Psoas muscle (tissue), 8 donors: ENCODE results near the gene ARHGAP35. TPM values are rescaled to one million over a fixed set of nuclear protein-coding genes. Genes with fewer than 3 reads are reported as not detected.

ENCODE experiments used
- ATAC-seq, 4 donors: fragments of 200-7000 bp; cut with Tn5 transposase; one replicate each; pipeline ENCODE4 v1.9.1; 2020; ENCODE audit warnings: moderate library complexity in 3 of 4, mild to moderate bottlenecking in 2 of 4
- DNase-seq, 2 donors: peaks; one replicate each; pipeline ENCODE4 v3.0.0-alpha.2; 2020
- H3K27ac ChIP-seq: fragments of 200-600 bp; one replicate; pipeline ENCODE4 v1.8.0; 2022
- H3K27me3 ChIP-seq, 3 donors: fragments of 200-600 bp in 1 of 3; one replicate each; pipeline versions ENCODE4 v1.6.1 to v1.8.0; 2013 to 2022; ENCODE audit warnings: low read length in 2 of 3, mild to moderate bottlenecking in 2 of 3, moderate library complexity in 1 of 3; ENCODE audit not compliant: insufficient read depth in 3 of 3
- H3K36me3 ChIP-seq, 2 donors: fragments of 200-600 bp in 1 of 2; one replicate each; pipeline versions ENCODE4 v1.6.1 to v1.8.0; 2013 to 2022; ENCODE audit warnings: low read depth in 1 of 2, mild to moderate bottlenecking in 1 of 2, moderate library complexity in 1 of 2; ENCODE audit not compliant: insufficient read depth in 1 of 2
- H3K4me1 ChIP-seq: fragments of 200-600 bp; one replicate; pipeline ENCODE4 v1.8.0; 2022
- H3K4me3 ChIP-seq: fragments of 200-600 bp; one replicate; pipeline ENCODE4 v1.8.0; 2022; ENCODE audit warnings: mild to moderate bottlenecking
- H3K9me3 ChIP-seq: fragments of 200-600 bp; one replicate; pipeline ENCODE4 v1.8.0; 2022
- WGBS, 3 donors: extraction: QIAGEN DNeasy Blood & Tissue Kit; methylation state at CpG; one replicate each; pipeline versions ENCODE4 v1.1.6 to v1.1.7; 2013; 5-methylcytosine and 5-hydroxymethylcytosine counted together
- intact Hi-C, 2 donors: fragments of 100-400 bp; cut with DNase I; formaldehyde crosslinking; loops; one replicate each; pipeline versions ENCODE4 v1.11.0 to v1.14.2; 2022
- polyA plus RNA-seq, 3 donors: library from polyadenylated mRNA; stranded (reverse); fragments of 200-250 nt; gene quantifications; one replicate each; pipeline ENCODE4 v1.2.3, GENCODE V29; 2013
- total RNA-seq, 4 donors: library from RNA; stranded (reverse); fragmentation: NEBNext Ultra II Directional in 2 of 4; extraction: Animal tissue kit (Norgen Biotek cat#: 25700) in 2 of 4; gene quantifications; one replicate each; pipeline versions ENCODE4 v1.2.1 to v1.2.4, GENCODE V29; 2021 to 2023
- TF ChIP-seq, protein P1 (sequence below): fragments of 200-600 bp; IDR thresholded peaks from one replicate; pipeline ENCODE4 v1.8.0; 2022; ENCODE audit warnings: antibody characterized with exemption
- donor health status: healthy with polysubstance abuse.
- donor health status: DM: no; HTN: no; CAD: no; lungs with moderate emphysema.
- donor health status: Bipolar disorder and iron deficiency.
- donor health status: healthy.
- donor health status: DM: yes; HTN: yes; CAD: no.
- donor health status: DM: no; HTN: no; CAD: no.
- donor health status: DM: no; HTN: no; CAD: no.
- donor health status: DM: yes; HTN: yes; CAD: no.

Gene ARHGAP35
- total and polyA plus RNA-seq, 7 donors = 10.0 to 50.6 (median 31.1) TPM

DNA sequence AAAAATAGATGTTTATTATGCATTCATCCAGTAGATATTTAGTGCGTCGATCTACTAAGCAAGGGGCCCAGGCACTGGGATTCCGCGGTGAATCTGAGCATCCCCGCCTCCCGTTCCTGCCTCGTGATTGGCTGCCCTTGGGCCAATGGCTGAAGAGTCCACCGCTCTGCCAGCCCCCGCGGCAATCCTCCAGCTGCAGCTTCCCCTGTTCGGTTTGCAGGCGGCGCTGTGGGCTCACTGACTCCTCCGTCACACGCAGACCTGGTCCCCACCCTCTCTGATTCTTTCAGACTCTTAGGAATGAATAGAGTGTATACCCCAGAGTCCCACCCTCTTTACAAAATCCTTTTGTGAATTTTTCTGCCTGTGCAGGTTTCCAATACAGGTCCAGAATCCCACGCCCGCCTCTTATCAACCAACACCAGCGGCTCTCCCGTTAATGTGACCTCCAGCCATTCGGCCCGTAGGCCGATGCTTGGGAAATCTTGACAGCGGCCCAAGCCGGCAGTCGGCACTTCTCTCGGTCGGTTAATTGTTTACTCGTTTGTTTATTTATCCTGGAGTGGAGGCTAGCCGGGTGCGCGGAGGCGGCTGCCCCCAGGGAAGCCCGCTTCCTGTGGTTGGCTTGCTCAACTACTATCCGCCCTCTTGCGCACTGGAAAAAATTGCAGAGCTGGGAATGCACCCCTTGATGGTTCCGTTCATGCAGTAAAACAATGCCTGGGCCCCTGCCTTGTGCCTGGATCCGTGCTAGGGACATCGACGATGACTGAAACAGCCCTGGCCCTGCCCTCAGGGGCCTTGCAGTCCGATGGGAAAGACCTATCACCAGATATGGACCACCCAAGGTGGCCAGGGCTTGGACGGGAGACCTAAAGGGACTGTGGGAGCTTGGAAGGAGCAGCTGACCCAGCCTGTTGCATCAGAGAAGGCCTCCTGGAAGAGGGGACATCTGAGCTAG is 4.5 kb upstream of the ARHGAP35 start:
- intact Hi-C loops = loop anchor here (2.0 kb wide), 1 partner anchor 134 kb away; no protein-coding TSS in a partner anchor
- Histone ChIP-seq H3K27me3 (no peaks in the 10 kb centered on the region), H3K4me3 (peak overlapping the region; percentile 59), H3K4me1 (peaks cover 16% of the 10 kb centered on the region), H3K36me3 (no peaks in the 10 kb centered on the region), H3K27ac (peak overlapping the region; percentile 69), H3K9me3 (no peaks in the 10 kb centered on the region)
- TF ChIP-seq, protein P1, sequence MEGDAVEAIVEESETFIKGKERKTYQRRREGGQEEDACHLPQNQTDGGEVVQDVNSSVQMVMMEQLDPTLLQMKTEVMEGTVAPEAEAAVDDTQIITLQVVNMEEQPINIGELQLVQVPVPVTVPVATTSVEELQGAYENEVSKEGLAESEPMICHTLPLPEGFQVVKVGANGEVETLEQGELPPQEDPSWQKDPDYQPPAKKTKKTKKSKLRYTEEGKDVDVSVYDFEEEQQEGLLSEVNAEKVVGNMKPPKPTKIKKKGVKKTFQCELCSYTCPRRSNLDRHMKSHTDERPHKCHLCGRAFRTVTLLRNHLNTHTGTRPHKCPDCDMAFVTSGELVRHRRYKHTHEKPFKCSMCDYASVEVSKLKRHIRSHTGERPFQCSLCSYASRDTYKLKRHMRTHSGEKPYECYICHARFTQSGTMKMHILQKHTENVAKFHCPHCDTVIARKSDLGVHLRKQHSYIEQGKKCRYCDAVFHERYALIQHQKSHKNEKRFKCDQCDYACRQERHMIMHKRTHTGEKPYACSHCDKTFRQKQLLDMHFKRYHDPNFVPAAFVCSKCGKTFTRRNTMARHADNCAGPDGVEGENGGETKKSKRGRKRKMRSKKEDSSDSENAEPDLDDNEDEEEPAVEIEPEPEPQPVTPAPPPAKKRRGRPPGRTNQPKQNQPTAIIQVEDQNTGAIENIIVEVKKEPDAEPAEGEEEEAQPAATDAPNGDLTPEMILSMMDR = peak; percentile 73
- DNase-seq = peak; percentile 98 to 99
- peak; percentile 72 to 77 (median 72) for ATAC-seq
- WGBS, 3 donors = 11 to 12% (median 11%) methylated on average over 41 of the region's 41 CpGs

DNA sequence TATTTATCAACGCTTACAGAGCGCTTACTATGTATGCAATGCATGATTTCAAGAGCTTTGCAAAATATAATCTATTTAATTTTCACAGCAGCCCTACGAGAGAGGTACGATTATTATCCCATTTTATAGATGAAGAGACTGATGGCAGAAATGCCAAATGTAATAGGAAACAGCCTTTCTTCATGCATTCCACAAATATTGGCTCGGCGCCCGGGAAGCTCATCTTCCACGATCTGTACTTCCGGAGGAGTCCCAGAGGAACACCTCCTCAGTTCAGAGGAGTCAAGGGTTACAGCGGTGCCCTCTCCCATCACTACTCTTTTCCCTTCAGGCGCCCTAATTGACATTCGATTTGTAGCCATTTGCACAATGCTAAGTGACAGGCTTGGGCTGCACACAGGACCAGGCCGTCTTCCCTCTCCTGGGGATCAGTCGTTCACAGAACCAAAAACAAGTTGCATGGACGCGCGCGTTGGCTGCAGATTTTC is 1.1 kb upstream of the ARHGAP35 start:
- no peaks in the 10 kb centered on the region for H3K36me3 ChIP-seq
- intact Hi-C loops = loop anchor here (5.0 kb wide), 3 partner anchors 43 to 118 kb away; no protein-coding TSS in a partner anchor
- DNase-seq = peak; percentile 88 to 93
- H3K27ac ChIP-seq = peak overlapping the region; percentile 99
- TF ChIP-seq, protein P1 = no peak
- ATAC-seq = peak in 1 of 4 donors; percentile 0
- H3K27me3 ChIP-seq = no peaks in the 10 kb centered on the region
- peak overlapping the region; percentile 96 for H3K4me3 ChIP-seq
- WGBS, 3 donors = 13 to 14% (median 13%) methylated on average over 18 of the region's 18 CpGs
- H3K4me1 ChIP-seq = peaks cover 47% of the 10 kb centered on the region
- H3K9me3 ChIP-seq = no peaks in the 10 kb centered on the region

DNA sequence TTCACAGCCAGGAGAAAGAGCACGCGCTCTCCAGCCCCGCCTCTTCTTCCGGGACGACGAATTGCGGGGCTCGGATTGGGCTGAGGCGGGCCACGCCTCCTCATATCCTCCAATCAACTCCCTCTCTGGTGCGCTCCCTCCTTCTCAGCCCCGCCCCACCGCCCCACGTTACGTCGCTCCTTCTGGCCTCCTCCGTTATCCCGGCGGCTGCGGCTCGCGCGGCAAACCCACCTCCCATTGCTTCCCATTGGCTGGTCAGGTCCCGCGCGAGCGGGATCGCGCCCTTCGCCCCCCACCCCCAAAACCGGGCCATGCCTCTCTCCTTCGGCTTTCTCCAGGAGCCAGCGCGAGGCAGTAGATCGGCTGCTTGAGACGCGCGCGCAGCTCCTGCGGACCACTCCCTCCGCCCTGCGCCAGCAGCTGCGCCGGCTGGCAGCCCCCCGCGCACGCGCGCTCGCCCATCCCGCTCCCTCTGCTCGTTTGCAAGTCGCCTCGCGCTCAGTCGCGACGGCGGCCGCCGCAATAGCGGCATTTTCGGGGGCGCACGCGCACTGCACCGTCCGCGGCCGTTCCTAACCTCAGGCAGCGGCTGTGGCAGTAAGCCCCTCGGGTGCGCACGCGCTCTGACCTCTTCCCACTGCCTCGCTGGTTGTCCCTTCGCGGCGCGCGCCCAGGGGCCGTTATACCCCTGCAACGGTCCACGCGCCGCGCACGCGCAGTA is 512 bp upstream of the ARHGAP35 start:
- Histone ChIP-seq H3K9me3 (no peaks in the 10 kb centered on the region), H3K4me1 (peaks cover 53% of the 10 kb centered on the region), H3K27me3 (no peaks in the 10 kb centered on the region), H3K4me3 (peak overlapping the region; percentile 96), H3K36me3 (no peaks in the 10 kb centered on the region), H3K27ac (peak overlapping the region; percentile 99)
- DNase-seq = peak; percentile 99
- intact Hi-C loops = loop anchor here (5.0 kb wide), 3 partner anchors 42 to 117 kb away; no protein-coding TSS in a partner anchor
- ATAC-seq = peak; percentile 89 to 92 (median 90)
- TF ChIP-seq, protein P1 = no peak
- 0 to 1% (median 0%) methylated on average over 68 to 89 of the region's 89 CpGs for WGBS, 3 donors

DNA sequence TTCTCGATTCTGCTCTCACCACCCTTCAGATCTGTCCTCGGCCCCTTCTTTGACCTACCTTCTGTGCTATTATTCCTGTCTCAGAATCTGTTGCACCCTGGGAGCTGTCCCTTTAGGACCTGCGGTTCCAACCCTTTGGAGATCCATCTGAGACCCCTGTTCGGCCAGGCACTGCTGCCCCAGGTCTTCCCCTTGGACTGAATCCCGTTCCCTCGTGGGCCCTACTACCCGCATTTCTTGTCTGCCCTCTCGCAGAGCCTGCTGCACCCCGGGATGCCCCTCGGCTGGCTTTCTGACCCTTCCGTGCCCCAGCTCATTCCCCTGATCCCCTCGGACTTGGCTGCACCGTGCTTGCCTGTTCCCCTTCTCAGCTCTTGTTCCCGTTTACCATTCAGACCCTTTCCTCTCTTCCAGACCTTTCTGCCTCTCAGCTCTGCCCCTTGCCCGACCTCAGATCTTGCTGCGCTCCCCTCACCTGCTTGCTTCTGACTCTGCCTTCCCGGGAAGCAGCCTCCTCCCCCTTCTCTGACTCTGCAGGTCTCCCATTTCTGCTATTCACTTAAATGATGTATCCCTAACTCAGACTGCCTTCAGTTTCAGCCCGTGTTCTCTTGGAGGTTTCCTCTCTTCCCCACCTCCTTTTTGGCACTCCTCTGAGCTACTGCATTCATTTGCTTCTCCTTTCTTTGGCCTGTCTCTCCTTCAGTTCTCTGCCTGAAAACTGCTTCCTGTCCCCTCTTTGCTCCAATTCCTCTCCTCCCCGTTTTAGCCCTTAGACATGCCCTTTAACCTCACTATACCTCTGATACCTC is 1.1 kb downstream of the ARHGAP35 start:
- no peaks in the 10 kb centered on the region for H3K27me3 ChIP-seq
- no peaks in the 10 kb centered on the region for H3K36me3 ChIP-seq
- intact Hi-C loops = loop anchor here (5.0 kb wide), 3 partner anchors 40 to 115 kb away; no protein-coding TSS in a partner anchor
- DNase-seq = peak in 1 of 2 donors; percentile 56
- H3K9me3 ChIP-seq = no peaks in the 10 kb centered on the region
- WGBS, 3 donors = 2 to 6% (median 3%) methylated on average over 19 of the region's 19 CpGs
- H3K4me1 ChIP-seq = peaks cover 56% of the 10 kb centered on the region
- H3K27ac ChIP-seq = peak overlapping the region; percentile 99
- ATAC-seq = no peak
- TF ChIP-seq, protein P1 = no peak
- H3K4me3 ChIP-seq = peak overlapping the region; percentile 96
